HepG2 (cell line): Measurements from ENCODE around the gene RHD. TPM values are rescaled to one million over a fixed set of nuclear protein-coding genes. Genes with fewer than 3 reads are reported as not detected.

Source experiments
- ADNP ChIP-seq: sonication (generic); formaldehyde crosslinking; IDR thresholded peaks from 2 replicates; pipeline ENCODE4 v1.4.0; 2020; ENCODE audit warnings: missing genetic modification reagents
- ATAD3A ChIP-seq: sonication (generic); formaldehyde crosslinking; IDR thresholded peaks from 2 replicates; pipeline ENCODE4 v1.4.0; 2020; ENCODE audit warnings: missing genetic modification reagents
- ATF4 ChIP-seq, 2 experiments: fragments of 450-650 bp in 1 of 2; sonication (generic) in 1 of 2; formaldehyde crosslinking; IDR thresholded peaks; 2 replicates each; pipeline versions ENCODE4 v1.5.0 to v1.8.0; 2020 to 2022; ENCODE audit warnings: mild to moderate bottlenecking in 1 of 2, missing genetic modification reagents in 1 of 2
- ATF7-NPFF ChIP-seq: sonication (generic); formaldehyde crosslinking; IDR thresholded peaks from 2 replicates; pipeline ENCODE4 v1.8.1; 2023; ENCODE audit warnings: mild to moderate bottlenecking, low read depth, missing genetic modification reagents, moderate library complexity
- GATAD2A ChIP-seq: IDR thresholded peaks from 2 replicates; pipeline ENCODE4 v1.6.1; 2016
- HNF4G ChIP-seq, 2 experiments: sonication (generic) in 1 of 2; formaldehyde crosslinking in 1 of 2; IDR thresholded peaks; 2 replicates each; pipeline versions ENCODE4 v1.4.0 to v1.6.1; 2011 to 2020; ENCODE audit warnings: borderline replicate concordance in 2 of 2, low read depth in 2 of 2, mild to moderate bottlenecking in 2 of 2, low read length in 1 of 2, missing genetic modification reagents in 1 of 2, moderate library complexity in 1 of 2
- MATR3 ChIP-seq: sonication (generic); formaldehyde crosslinking; IDR thresholded peaks from 2 replicates; pipeline ENCODE4 v1.4.0; 2020; ENCODE audit warnings: missing genetic modification reagents
- MIXL1 ChIP-seq: IDR thresholded peaks from 2 replicates; pipeline ENCODE4 v1.6.1; 2016
- MTF2 ChIP-seq: sonication (generic); formaldehyde crosslinking; IDR thresholded peaks from 2 replicates; pipeline ENCODE4 v1.5.0; 2020; ENCODE audit warnings: missing genetic modification reagents, borderline replicate concordance
- MXD4 ChIP-seq: IDR thresholded peaks from 2 replicates; pipeline ENCODE4 v1.6.1; 2016; ENCODE audit warnings: mild to moderate bottlenecking, missing biosample characterization, missing genetic modification reagents
- NFYB ChIP-seq: sonication (generic); formaldehyde crosslinking; IDR thresholded peaks from 2 replicates; pipeline ENCODE4 v1.4.0; 2020; ENCODE audit warnings: missing genetic modification reagents
- RBM22 ChIP-seq: fragments of 200-400 bp; formaldehyde crosslinking; optimal IDR thresholded peaks from 2 replicates; pipeline ENCODE3; 2017; ENCODE audit warnings: mild to moderate bottlenecking, low read length, moderate library complexity
- REST ChIP-seq, 2 experiments: IDR thresholded peaks; 2 replicates each; pipeline ENCODE4 v1.6.1; 2011 to 2012; ENCODE audit warnings: low read length in 2 of 2, borderline replicate concordance in 1 of 2, low read depth in 1 of 2, mild to moderate bottlenecking in 1 of 2, moderate library complexity in 1 of 2
- SMC3 ChIP-seq: IDR thresholded peaks from 2 replicates; pipeline ENCODE4 v1.6.1; 2011; ENCODE audit warnings: low read length, improper control_type of control experiment
- TEAD3 ChIP-seq: optimal IDR thresholded peaks from 2 replicates; pipeline ENCODE3; 2016; ENCODE audit warnings: borderline replicate concordance
- TMF1 ChIP-seq: sonication (generic); formaldehyde crosslinking; IDR thresholded peaks from 2 replicates; pipeline ENCODE4 v1.8.1; 2022; ENCODE audit warnings: low read depth, missing genetic modification reagents
- ZBTB7A ChIP-seq: sonication (generic); formaldehyde crosslinking; IDR thresholded peaks from 2 replicates; pipeline ENCODE4 v1.8.0; 2022; ENCODE audit warnings: mild to moderate bottlenecking, missing genetic modification reagents
- ZIK1 ChIP-seq: sonication (generic); formaldehyde crosslinking; IDR thresholded peaks from 2 replicates; pipeline ENCODE4 v1.5.0; 2020; ENCODE audit warnings: mild to moderate bottlenecking, low read depth, missing genetic modification reagents, borderline replicate concordance
- ZNF329 ChIP-seq: sonication (generic); formaldehyde crosslinking; IDR thresholded peaks from 2 replicates; pipeline ENCODE4 v1.9.0; 2021; ENCODE audit warnings: low read depth, mild to moderate bottlenecking, missing genetic modification reagents
- ZNF512 ChIP-seq: sonication (generic); formaldehyde crosslinking; IDR thresholded peaks from 2 replicates; pipeline ENCODE4 v1.4.0; 2020; ENCODE audit warnings: mild to moderate bottlenecking, missing genetic modification reagents
- ZNF670 ChIP-seq: sonication (generic); formaldehyde crosslinking; IDR thresholded peaks from 2 replicates; pipeline ENCODE4 v1.8.0; 2022; ENCODE audit warnings: mild to moderate bottlenecking, missing genetic modification reagents, borderline replicate concordance
- ZNF709 ChIP-seq: sonication (generic); formaldehyde crosslinking; IDR thresholded peaks from 2 replicates; pipeline ENCODE4 v1.5.0; 2020; ENCODE audit warnings: mild to moderate bottlenecking, missing genetic modification reagents
- ZNF724P ChIP-seq: sonication (generic); formaldehyde crosslinking; IDR thresholded peaks from 2 replicates; pipeline ENCODE4 v1.8.0; 2022; ENCODE audit warnings: missing genetic modification reagents, borderline replicate concordance
- ZSCAN21 ChIP-seq: sonication (generic); formaldehyde crosslinking; IDR thresholded peaks from 2 replicates; pipeline ENCODE4 v1.8.0; 2022; ENCODE audit warnings: mild to moderate bottlenecking, missing genetic modification reagents, moderate library complexity, borderline replicate concordance
- polyA plus RNA-seq, 8 experiments: library from polyadenylated mRNA; depleted of rRNA in 3 of 8; stranded (reverse) in 7 of 8; unstranded in 1 of 8; fragments of >200 nt; fragmentation: Illumina TruSeq in 4 of 8; extraction: Trizol in 4 of 8; gene quantifications; 2 replicates each; pipeline versions ENCODE4 v1.2.1 to v1.2.3, GENCODE V29; 2011 to 2016; ENCODE audit warnings: low read depth in 4 of 8, missing spikeins in 1 of 8, mixed read lengths in 1 of 8; ENCODE audit not compliant: insufficient read depth in 1 of 8
- total RNA-seq, 5 experiments: library from RNA; depleted of rRNA; stranded (reverse); fragments of >200 nt; fragmentation: Illumina TruSeq; extraction: Trizol; gene quantifications; 2 replicates each; pipeline ENCODE4 v1.2.3, GENCODE V29; 2016; ENCODE audit warnings: low read depth in 1 of 5

Gene RHD
- total and polyA plus RNA-seq, 2 of the 13 experiments (the other 11 are each of a cell fraction or from before 2014, with no cell fraction given), result not detected

- TF ChIP-seq ZNF512 (CRISPR knock-in tag) (no peak), ZSCAN21 (CRISPR knock-in tag) (peak; percentile 59; the same call in 1 of the 2 replicates), NFYB (peak; percentile 44; the same call in 1 of the 2 replicates), TEAD3 (peak; percentile 84), ZNF724P (CRISPR knock-in tag) (no peak), ATF4 (CRISPR knock-in tag; IDR thresholded peaks at IDR 0.05) (peak in 1 of 2 experiments; percentile 44; a peak in 1 of 4 replicates), ADNP (CRISPR knock-in tag) (no peak), ZNF670 (CRISPR knock-in tag) (peak; percentile 68; the same call in 1 of the 2 replicates), ZIK1 (no peak), ZNF329 (peak; percentile 90), MIXL1 (CRISPR knock-in tag) (peak; percentile 45; the same call in 1 of the 2 replicates), ATF7-NPFF (peak; percentile 77), MXD4 (CRISPR knock-in tag) (peak; percentile 88; the same call in 1 of the 2 replicates), RBM22 (peak; percentile 94), ATAD3A (CRISPR knock-in tag) (peak; percentile 73; the same call in 1 of the 2 replicates), TMF1 (0 out of 2 replicates have a peak, but pooled peaks have one; percentile 33), REST (IDR thresholded peaks at IDR 0.05; ENCODE audit: borderline replicate concordance in 1 of 2, low read depth in 1 of 2, low read length in 2 of 2) (peak in 1 of 2 experiments; percentile 57; a peak in 1 of 4 replicates), ZBTB7A (CRISPR knock-in tag) (peak; percentile 60; the same call in 1 of the 2 replicates), SMC3 (no peak), MATR3 (no peak), ZNF709 (CRISPR knock-in tag) (peak; percentile 81; the same call in 1 of the 2 replicates), GATAD2A (CRISPR knock-in tag) (peak; percentile 60), MTF2 (peak; percentile 61), HNF4G (IDR thresholded peaks at IDR 0.05; ENCODE audit: borderline replicate concordance, low read depth, low read length) (no peak), HNF4G (CRISPR knock-in tag; IDR thresholded peaks at IDR 0.05; ENCODE audit: borderline replicate concordance, low read depth) (0 out of 2 replicates have a peak, but pooled peaks have one; percentile 43)
Measured at GRCh38 chr1:25247024-25247828, 25.1 kb upstream of the RHD start, which contains the start of gene RSRP1 (continued).
